Neural cell (in vitro differentiated cells): Measurements from ENCODE around the gene STX7. TPM values are rescaled to one million over a fixed set of nuclear protein-coding genes. Genes with fewer than 3 reads are reported as not detected.

Experiments used
- H2AFZ ChIP-seq: fragments of 200-600, 300-800 bp; sonication (generic), shearing (Covaris generic); 2 replicates; pipeline ENCODE4 v1.6.0; 2014; ENCODE audit warnings: low read depth, mild to moderate bottlenecking, antibody characterized with exemption, low read length, moderate library complexity
- H3F3A ChIP-seq: fragments of 200-600 bp; shearing (Covaris generic); 2 replicates; pipeline ENCODE4 v1.6.1; 2016; ENCODE audit warnings: mild to moderate bottlenecking, moderate library complexity, mixed read lengths, antibody characterized with exemption, low read length; ENCODE audit not compliant: insufficient read depth, poor library complexity, severe bottlenecking
- H3K27ac ChIP-seq: fragments of 200-600, 300-800 bp; sonication (generic), shearing (Covaris generic); 2 replicates; pipeline ENCODE4 v1.5.1; 2014; ENCODE audit warnings: mild to moderate bottlenecking, low read length, moderate library complexity
- H3K27me3 ChIP-seq: fragments of 300-800, 200-600 bp; sonication (generic), shearing (Covaris generic); 2 replicates; pipeline ENCODE4 v1.6.0; 2014; ENCODE audit warnings: mild to moderate bottlenecking, low read depth, low read length, moderate library complexity; ENCODE audit not compliant: insufficient read depth
- H3K36me3 ChIP-seq: fragments of 300-800, 200-600 bp; sonication (generic), shearing (Covaris generic); 2 replicates; pipeline ENCODE4 v1.5.1; 2014; ENCODE audit warnings: mild to moderate bottlenecking, antibody characterized with exemption, low read length, moderate library complexity; ENCODE audit not compliant: insufficient read depth
- H3K4me2 ChIP-seq: fragments of 300-800, 200-600 bp; sonication (generic), shearing (Covaris generic); 2 replicates; pipeline ENCODE4 v1.6.0; 2014; ENCODE audit warnings: mild to moderate bottlenecking, low read length
- H3K4me3 ChIP-seq: fragments of 300-800, 200-600 bp; sonication (generic), shearing (Covaris generic); 2 replicates; pipeline ENCODE4 v1.5.1; 2014; ENCODE audit warnings: mild to moderate bottlenecking, low read length, moderate library complexity
- H3K79me2 ChIP-seq: fragments of 200-600 bp; shearing (Covaris generic); replicated peaks from 2 replicates; pipeline ENCODE4 v1.6.0; 2014; ENCODE audit warnings: mild to moderate bottlenecking, low read length, moderate library complexity; ENCODE audit not compliant: insufficient read depth
- H3K9ac ChIP-seq: fragments of 300-800, 200-600 bp; sonication (generic), shearing (Covaris generic); 2 replicates; pipeline ENCODE4 v1.6.1; 2016; ENCODE audit warnings: mild to moderate bottlenecking, low read length, mixed read lengths
- H3K9me2 ChIP-seq: fragments of 200-600 bp; shearing (Covaris generic); 2 replicates; pipeline ENCODE4 v1.6.1; 2016; ENCODE audit warnings: mild to moderate bottlenecking, low read length, mixed read lengths; ENCODE audit not compliant: insufficient read depth
- H3K9me3 ChIP-seq: fragments of 200-600, 300-800 bp; sonication (generic), shearing (Covaris generic); 2 replicates; pipeline ENCODE4 v1.6.1; 2016; ENCODE audit warnings: mild to moderate bottlenecking, mixed run types, low read length, moderate library complexity, mixed read lengths
- H4K20me1 ChIP-seq: fragments of 200-600 bp; shearing (Covaris generic); 2 replicates; pipeline ENCODE4 v1.6.1; 2016; ENCODE audit warnings: mild to moderate bottlenecking, mixed run types; ENCODE audit not compliant: insufficient read depth
- EP300 ChIP-seq: fragments of 450-650 bp; conservative IDR thresholded peaks from 2 replicates; pipeline ENCODE4 v1.6.1; 2014; ENCODE audit warnings: antibody characterized with exemption, mild to moderate bottlenecking, moderate library complexity; ENCODE audit not compliant: poor library complexity, severe bottlenecking
- EZH2 ChIP-seq: fragments of 200-600, 300-800 bp; shearing (Covaris generic), sonication (generic); IDR thresholded peaks from 2 replicates; pipeline ENCODE4 v1.6.1; 2014; ENCODE audit warnings: antibody characterized with exemption, low read length, borderline replicate concordance, mild to moderate bottlenecking; ENCODE audit not compliant: insufficient read depth, poor library complexity, severe bottlenecking
- MXI1 ChIP-seq: fragments of 450-650 bp; conservative IDR thresholded peaks from 2 replicates; pipeline ENCODE4 v1.6.1; 2014; ENCODE audit warnings: antibody characterized with exemption, mild to moderate bottlenecking; ENCODE audit not compliant: poor library complexity, severe bottlenecking
- POLR2AphosphoS5 ChIP-seq: IDR thresholded peaks from 2 replicates; pipeline ENCODE4 v1.6.1; 2012
- RAD21 ChIP-seq: fragments of 450-650 bp; conservative IDR thresholded peaks from 2 replicates; pipeline ENCODE4 v1.6.1; 2014; ENCODE audit warnings: antibody characterized with exemption, mild to moderate bottlenecking, moderate library complexity
- SMC3 ChIP-seq: fragments of 450-650 bp; conservative IDR thresholded peaks from 2 replicates; pipeline ENCODE4 v1.6.1; 2014; ENCODE audit warnings: antibody characterized with exemption, mild to moderate bottlenecking, moderate library complexity; ENCODE audit not compliant: poor library complexity
- TAF1 ChIP-seq: IDR thresholded peaks from 2 replicates; pipeline ENCODE4 v1.6.1; 2012; ENCODE audit warnings: low read depth
- polyA plus RNA-seq: library from polyadenylated mRNA; depleted of rRNA; stranded (reverse); fragments of >200 nt; gene quantifications from 2 replicates; pipeline ENCODE4 v1.2.3, GENCODE V29; 2014
- TF ChIP-seq, protein P1 (sequence below): fragments of 450-650 bp; IDR thresholded peaks from 2 replicates; pipeline ENCODE4 v1.5.1; 2014; ENCODE audit warnings: antibody characterized with exemption, mild to moderate bottlenecking, moderate library complexity; ENCODE audit not compliant: poor library complexity, severe bottlenecking
- TF ChIP-seq, protein P2 (sequence below): IDR thresholded peaks from 2 replicates; pipeline ENCODE4 v1.6.1; 2012; ENCODE audit warnings: borderline replicate concordance

The STX7 gene
- polyA plus RNA-seq, 1 donor from 2014 or later = 79.5 TPM

DNA sequence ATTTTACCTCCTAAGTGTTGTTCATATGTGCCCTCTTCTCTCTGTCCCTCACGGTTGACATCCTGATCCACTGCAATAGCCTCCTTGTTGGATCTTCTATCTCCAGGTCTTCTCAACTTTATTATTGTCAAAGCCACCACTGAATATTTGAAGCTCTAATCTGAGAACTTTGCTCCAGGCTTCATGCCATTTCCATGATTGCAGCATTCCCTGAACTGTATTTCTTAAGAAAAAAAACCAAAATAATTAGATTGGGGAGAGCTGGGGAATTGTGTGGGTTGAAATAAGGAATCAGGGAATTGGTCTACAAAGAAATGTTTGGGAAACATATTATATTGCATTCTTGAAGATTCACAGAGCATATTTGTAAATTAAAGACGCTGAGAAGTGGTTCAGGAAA lies 2.5 kb upstream of the STX7 start:
- Histone ChIP-seq H3K9me2 (no peaks in the 10 kb centered on the region), H3K4me3 (no peak overlapping the region), H3K27me3 (no peaks in the 10 kb centered on the region), H3K9me3 (no peaks in the 10 kb centered on the region), H2AFZ (no peak overlapping the region), H4K20me1 (no peaks in the 10 kb centered on the region), H3K79me2 (peaks cover 22% of the 10 kb centered on the region), H3K36me3 (no peaks in the 10 kb centered on the region), H3F3A (no peaks in the 10 kb centered on the region), H3K27ac (no peak overlapping the region), H3K4me2 (no peak overlapping the region), H3K9ac (no peak overlapping the region)
- TF ChIP-seq SMC3 = no peak
- no peak for TF ChIP-seq EP300
- TF ChIP-seq EZH2 = no peak
- TF ChIP-seq, protein P1, sequence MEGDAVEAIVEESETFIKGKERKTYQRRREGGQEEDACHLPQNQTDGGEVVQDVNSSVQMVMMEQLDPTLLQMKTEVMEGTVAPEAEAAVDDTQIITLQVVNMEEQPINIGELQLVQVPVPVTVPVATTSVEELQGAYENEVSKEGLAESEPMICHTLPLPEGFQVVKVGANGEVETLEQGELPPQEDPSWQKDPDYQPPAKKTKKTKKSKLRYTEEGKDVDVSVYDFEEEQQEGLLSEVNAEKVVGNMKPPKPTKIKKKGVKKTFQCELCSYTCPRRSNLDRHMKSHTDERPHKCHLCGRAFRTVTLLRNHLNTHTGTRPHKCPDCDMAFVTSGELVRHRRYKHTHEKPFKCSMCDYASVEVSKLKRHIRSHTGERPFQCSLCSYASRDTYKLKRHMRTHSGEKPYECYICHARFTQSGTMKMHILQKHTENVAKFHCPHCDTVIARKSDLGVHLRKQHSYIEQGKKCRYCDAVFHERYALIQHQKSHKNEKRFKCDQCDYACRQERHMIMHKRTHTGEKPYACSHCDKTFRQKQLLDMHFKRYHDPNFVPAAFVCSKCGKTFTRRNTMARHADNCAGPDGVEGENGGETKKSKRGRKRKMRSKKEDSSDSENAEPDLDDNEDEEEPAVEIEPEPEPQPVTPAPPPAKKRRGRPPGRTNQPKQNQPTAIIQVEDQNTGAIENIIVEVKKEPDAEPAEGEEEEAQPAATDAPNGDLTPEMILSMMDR = no peak
- TF ChIP-seq POLR2AphosphoS5 = no peak
- TF ChIP-seq, protein P2, sequence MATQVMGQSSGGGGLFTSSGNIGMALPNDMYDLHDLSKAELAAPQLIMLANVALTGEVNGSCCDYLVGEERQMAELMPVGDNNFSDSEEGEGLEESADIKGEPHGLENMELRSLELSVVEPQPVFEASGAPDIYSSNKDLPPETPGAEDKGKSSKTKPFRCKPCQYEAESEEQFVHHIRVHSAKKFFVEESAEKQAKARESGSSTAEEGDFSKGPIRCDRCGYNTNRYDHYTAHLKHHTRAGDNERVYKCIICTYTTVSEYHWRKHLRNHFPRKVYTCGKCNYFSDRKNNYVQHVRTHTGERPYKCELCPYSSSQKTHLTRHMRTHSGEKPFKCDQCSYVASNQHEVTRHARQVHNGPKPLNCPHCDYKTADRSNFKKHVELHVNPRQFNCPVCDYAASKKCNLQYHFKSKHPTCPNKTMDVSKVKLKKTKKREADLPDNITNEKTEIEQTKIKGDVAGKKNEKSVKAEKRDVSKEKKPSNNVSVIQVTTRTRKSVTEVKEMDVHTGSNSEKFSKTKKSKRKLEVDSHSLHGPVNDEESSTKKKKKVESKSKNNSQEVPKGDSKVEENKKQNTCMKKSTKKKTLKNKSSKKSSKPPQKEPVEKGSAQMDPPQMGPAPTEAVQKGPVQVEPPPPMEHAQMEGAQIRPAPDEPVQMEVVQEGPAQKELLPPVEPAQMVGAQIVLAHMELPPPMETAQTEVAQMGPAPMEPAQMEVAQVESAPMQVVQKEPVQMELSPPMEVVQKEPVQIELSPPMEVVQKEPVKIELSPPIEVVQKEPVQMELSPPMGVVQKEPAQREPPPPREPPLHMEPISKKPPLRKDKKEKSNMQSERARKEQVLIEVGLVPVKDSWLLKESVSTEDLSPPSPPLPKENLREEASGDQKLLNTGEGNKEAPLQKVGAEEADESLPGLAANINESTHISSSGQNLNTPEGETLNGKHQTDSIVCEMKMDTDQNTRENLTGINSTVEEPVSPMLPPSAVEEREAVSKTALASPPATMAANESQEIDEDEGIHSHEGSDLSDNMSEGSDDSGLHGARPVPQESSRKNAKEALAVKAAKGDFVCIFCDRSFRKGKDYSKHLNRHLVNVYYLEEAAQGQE = no peak
- TF ChIP-seq MXI1 = no peak

DNA sequence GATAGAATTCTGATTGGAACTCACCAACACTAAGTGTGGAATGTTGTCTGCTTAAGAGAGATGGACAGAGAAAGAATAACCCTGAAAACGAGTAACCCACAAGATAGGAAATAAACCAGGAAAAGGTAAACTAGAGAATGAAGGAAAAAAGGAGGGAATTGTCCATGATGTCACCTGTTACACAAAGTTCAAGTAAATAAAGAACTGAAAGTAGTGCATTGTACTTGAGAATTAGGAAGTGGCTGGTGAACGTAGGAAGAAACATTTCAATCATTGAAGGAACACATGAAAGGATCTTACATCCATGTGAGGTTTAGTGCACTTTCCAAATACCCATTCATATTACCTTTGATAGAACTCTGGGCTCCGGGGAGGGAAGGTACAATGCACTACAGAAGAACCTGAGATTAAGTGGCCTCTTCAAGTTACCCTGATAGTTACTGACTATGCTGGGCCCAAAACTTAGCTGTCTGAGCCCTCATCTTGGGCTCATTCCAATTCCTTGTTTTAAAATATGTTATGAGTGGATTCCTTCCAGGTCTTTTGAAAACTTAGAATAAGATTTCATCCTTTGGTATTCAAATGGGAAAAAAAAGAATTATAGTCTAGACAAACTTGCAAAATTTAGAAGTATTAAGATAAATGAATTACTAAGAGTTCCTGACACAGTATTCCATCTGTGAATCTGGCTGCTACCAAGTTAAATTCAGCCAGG lies 1.1 kb upstream of the STX7 start:
- peak overlapping the region; percentile 88 for H2AFZ ChIP-seq
- H3K4me2 ChIP-seq = no peak overlapping the region
- no peaks in the 10 kb centered on the region for H3K9me3 ChIP-seq
- H3F3A ChIP-seq = no peaks in the 10 kb centered on the region
- H3K9me2 ChIP-seq = no peaks in the 10 kb centered on the region
- TF ChIP-seq MXI1 (no peak), TAF1 (no peak), EP300 (no peak), EZH2 (no peak), RAD21 (no peak), POLR2AphosphoS5 (no peak), SMC3 (no peak)
- TF ChIP-seq, protein P2 = no peak
- TF ChIP-seq, protein P1 = no peak
- peak overlapping the region; percentile 83 for H3K27ac ChIP-seq
- H3K27me3 ChIP-seq = no peaks in the 10 kb centered on the region
- no peaks in the 10 kb centered on the region for H4K20me1 ChIP-seq
- no peak overlapping the region for H3K9ac ChIP-seq
- peaks cover 33% of the 10 kb centered on the region for H3K79me2 ChIP-seq
- peak overlapping the region; percentile 85 for H3K4me3 ChIP-seq
- no peaks in the 10 kb centered on the region for H3K36me3 ChIP-seq
